ENCODE results near the gene PTPRK.

DNA sequence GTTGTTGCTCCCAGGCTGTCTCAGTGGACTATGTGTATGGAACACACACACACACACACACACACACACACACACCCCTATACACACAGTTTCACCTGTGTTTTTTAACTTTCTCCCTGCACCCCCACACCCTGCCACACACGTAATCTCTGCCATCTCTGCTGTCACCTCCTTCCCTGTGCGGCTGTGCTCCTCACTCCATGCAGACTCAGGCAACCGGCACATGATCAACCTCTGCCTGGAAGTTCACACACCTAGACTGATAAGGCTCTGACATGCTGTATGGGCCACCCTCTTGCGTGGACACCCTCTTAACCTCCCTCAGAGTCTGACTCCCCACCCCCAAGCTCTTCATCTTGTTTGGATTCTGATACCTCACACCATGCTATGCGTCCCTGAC lies 467.3 kb downstream of the PTPRK start:
- TF ChIP-seq CTCF (IDR thresholded peaks at IDR 0.05) (no peak), POLR2A (IDR thresholded peaks at IDR 0.05) (no peak)
